HepG2 (cell line): Measurements from ENCODE around the gene PSMB3. TPM values are rescaled to one million over a fixed set of nuclear protein-coding genes. Genes with fewer than 3 reads are reported as not detected.
A peak's percentile ranks its signal among the peaks of the same experiment; 100 is the strongest.

Experiments
- BCL6 ChIP-seq: IDR thresholded peaks from 2 replicates; pipeline ENCODE4 v1.6.1; 2016; ENCODE audit warnings: missing genetic modification reagents, missing compliant biosample characterization
- CHCHD3 ChIP-seq: sonication (generic); formaldehyde crosslinking; IDR thresholded peaks from 2 replicates; pipeline ENCODE4 v1.8.0; 2022; ENCODE audit warnings: mild to moderate bottlenecking, missing genetic modification reagents, moderate library complexity
- ELF3 ChIP-seq: IDR thresholded peaks from 2 replicates; pipeline ENCODE4 v1.6.1; 2016; ENCODE audit warnings: missing genetic modification reagents, missing compliant biosample characterization
- GATAD2A ChIP-seq: IDR thresholded peaks from 2 replicates; pipeline ENCODE4 v1.6.1; 2016
- GZF1 ChIP-seq: sonication (generic); formaldehyde crosslinking; IDR thresholded peaks from 2 replicates; pipeline ENCODE4 v1.5.1; 2020; ENCODE audit warnings: mild to moderate bottlenecking, missing genetic modification reagents
- KDM5B ChIP-seq: sonication (generic); formaldehyde crosslinking; IDR thresholded peaks from 2 replicates; pipeline ENCODE4 v1.4.0; 2020; ENCODE audit warnings: missing genetic modification reagents, mild to moderate bottlenecking, borderline replicate concordance
- KIAA2018 ChIP-seq: sonication (generic); formaldehyde crosslinking; IDR thresholded peaks from 2 replicates; pipeline ENCODE4 v1.5.0; 2020; ENCODE audit warnings: mild to moderate bottlenecking, missing genetic modification reagents, borderline replicate concordance
- MED13 ChIP-seq: sonication (generic); formaldehyde crosslinking; IDR thresholded peaks from 2 replicates; pipeline ENCODE4 v1.5.0; 2020; ENCODE audit warnings: missing genetic modification reagents
- ONECUT2 ChIP-seq: sonication (generic); formaldehyde crosslinking; IDR thresholded peaks from 2 replicates; pipeline ENCODE4 v1.4.0; 2020; ENCODE audit warnings: missing genetic modification reagents
- SIX4 ChIP-seq: sonication (generic); formaldehyde crosslinking; IDR thresholded peaks from 2 replicates; pipeline ENCODE4 v1.4.0; 2020; ENCODE audit warnings: missing genetic modification reagents
- SMARCC2 ChIP-seq: fragments of 450-650 bp; IDR thresholded peaks from 2 replicates; pipeline ENCODE4 v1.6.1; 2017; ENCODE audit warnings: antibody characterized with exemption, mild to moderate bottlenecking
- SRY ChIP-seq: sonication (generic); formaldehyde crosslinking; IDR thresholded peaks from 2 replicates; pipeline ENCODE4 v1.8.0; 2022; ENCODE audit warnings: mild to moderate bottlenecking, missing genetic modification reagents
- SSRP1 ChIP-seq: IDR thresholded peaks from 2 replicates; pipeline ENCODE4 v1.6.1; 2016; ENCODE audit warnings: control low read depth
- TCF12 ChIP-seq, 2 experiments: fragments of 450-650 bp in 1 of 2; sonication (generic) in 1 of 2; formaldehyde crosslinking in 1 of 2; IDR thresholded peaks; 2 replicates each; pipeline versions ENCODE4 v1.6.1 to v1.8.0; 2017 to 2022; ENCODE audit warnings: antibody characterized with exemption in 1 of 2, mild to moderate bottlenecking in 1 of 2, missing genetic modification reagents in 1 of 2, moderate library complexity in 1 of 2
- TRIM24 ChIP-seq: sonication (generic); formaldehyde crosslinking; IDR thresholded peaks from 2 replicates; pipeline ENCODE4 v1.8.0; 2022; ENCODE audit warnings: mild to moderate bottlenecking, missing genetic modification reagents
- U2AF2 ChIP-seq: fragments of 200-400 bp; formaldehyde crosslinking; IDR thresholded peaks from 2 replicates; pipeline ENCODE4 v1.6.1; 2017; ENCODE audit warnings: low read depth, mild to moderate bottlenecking, low read length
- ZFYVE20 ChIP-seq: sonication (generic); formaldehyde crosslinking; IDR thresholded peaks from 2 replicates; pipeline ENCODE4 v1.8.0; 2023; ENCODE audit warnings: low read depth, mild to moderate bottlenecking, moderate library complexity, missing genetic modification reagents, borderline replicate concordance
- ZKSCAN8 ChIP-seq: IDR thresholded peaks from 2 replicates; pipeline ENCODE4 v1.6.1; 2016; ENCODE audit warnings: borderline replicate concordance, missing genetic modification reagents, missing compliant biosample characterization
- ZNF350 ChIP-seq: sonication (generic); formaldehyde crosslinking; IDR thresholded peaks from 2 replicates; pipeline ENCODE4 v1.4.0; 2020; ENCODE audit warnings: mild to moderate bottlenecking, low read depth, missing genetic modification reagents, borderline replicate concordance
- polyA plus RNA-seq, 8 experiments: library from polyadenylated mRNA; depleted of rRNA in 3 of 8; stranded (reverse) in 7 of 8; unstranded in 1 of 8; fragments of >200 nt; fragmentation: Illumina TruSeq in 4 of 8; extraction: Trizol in 4 of 8; gene quantifications; 2 replicates each; pipeline versions ENCODE4 v1.2.1 to v1.2.3, GENCODE V29; 2011 to 2016; ENCODE audit warnings: low read depth in 4 of 8, missing spikeins in 1 of 8, mixed read lengths in 1 of 8; ENCODE audit not compliant: insufficient read depth in 1 of 8
- total RNA-seq, 5 experiments: library from RNA; depleted of rRNA; stranded (reverse); fragments of >200 nt; fragmentation: Illumina TruSeq; extraction: Trizol; gene quantifications; 2 replicates each; pipeline ENCODE4 v1.2.3, GENCODE V29; 2016; ENCODE audit warnings: low read depth in 1 of 5
- TF ChIP-seq, protein P1 (sequence below): sonication (generic); formaldehyde crosslinking; IDR thresholded peaks from 2 replicates; pipeline ENCODE4 v1.5.0; 2020; ENCODE audit warnings: missing genetic modification reagents, mild to moderate bottlenecking, borderline replicate concordance
- TF ChIP-seq, protein P2 (sequence below): sonication (generic); formaldehyde crosslinking; IDR thresholded peaks from 2 replicates; pipeline ENCODE4 v1.5.0; 2020; ENCODE audit warnings: missing genetic modification reagents, mild to moderate bottlenecking, borderline replicate concordance

Gene PSMB3
- total and polyA plus RNA-seq, 2 of the 13 experiments (the other 11 are each of a cell fraction or from before 2014, with no cell fraction given): 366 to 517 TPM

GRCh38 chr17:38798614-38799500 lies 46.3 kb downstream of the PSMB3 start (continued):
- TF ChIP-seq ZFYVE20 (peak; percentile 73; the same call in 1 of the 2 replicates), SSRP1 (CRISPR knock-in tag) (no peak), BCL6 (CRISPR knock-in tag) (no peak), SRY (CRISPR knock-in tag) (peak; percentile 81), TCF12 (IDR thresholded peaks at IDR 0.05) (no peak), TCF12 (CRISPR knock-in tag; IDR thresholded peaks at IDR 0.05) (peak; percentile 23; the same call in 1 of the 2 replicates), ZNF350 (0 out of 2 replicates have a peak, but pooled peaks have one; percentile 57), SIX4 (CRISPR knock-in tag) (no peak), KDM5B (CRISPR knock-in tag) (peak; percentile 62), GATAD2A (CRISPR knock-in tag) (no peak), U2AF2 (no peak), MED13 (CRISPR knock-in tag) (no peak), KIAA2018 (no peak), GZF1 (CRISPR knock-in tag) (no peak; the same call in 1 of the 2 replicates), CHCHD3 (CRISPR knock-in tag) (0 out of 2 replicates have a peak, but pooled peaks have one; percentile 84), TRIM24 (CRISPR knock-in tag) (no peak), ZKSCAN8 (no peak), ELF3 (no peak), SMARCC2 (no peak), ONECUT2 (CRISPR knock-in tag) (no peak)
- TF ChIP-seq, protein P1, sequence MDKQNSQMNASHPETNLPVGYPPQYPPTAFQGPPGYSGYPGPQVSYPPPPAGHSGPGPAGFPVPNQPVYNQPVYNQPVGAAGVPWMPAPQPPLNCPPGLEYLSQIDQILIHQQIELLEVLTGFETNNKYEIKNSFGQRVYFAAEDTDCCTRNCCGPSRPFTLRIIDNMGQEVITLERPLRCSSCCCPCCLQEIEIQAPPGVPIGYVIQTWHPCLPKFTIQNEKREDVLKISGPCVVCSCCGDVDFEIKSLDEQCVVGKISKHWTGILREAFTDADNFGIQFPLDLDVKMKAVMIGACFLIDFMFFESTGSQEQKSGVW (CRISPR knock-in tag): no peak
- TF ChIP-seq, protein P2, sequence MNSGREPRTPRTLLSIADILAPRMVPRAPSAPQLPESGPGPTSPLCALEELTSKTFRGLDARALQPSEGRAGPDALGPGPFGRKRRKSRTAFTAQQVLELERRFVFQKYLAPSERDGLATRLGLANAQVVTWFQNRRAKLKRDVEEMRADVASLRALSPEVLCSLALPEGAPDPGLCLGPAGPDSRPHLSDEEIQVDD (CRISPR knock-in tag): peak; percentile 57; the same call in 1 of the 2 replicates
